H1 (cell line): ENCODE results near the gene LBX1. TPM values are rescaled to one million over a fixed set of nuclear protein-coding genes. Genes with fewer than 3 reads are reported as not detected.

Source experiments
- CTCF ChIA-PET: fragments of 300-600 bp; sonication (Branson Sonifier 250); formaldehyde crosslinking; loops from one replicate; lab custom pipeline; 2021; ENCODE audit not compliant: partially characterized antibody; lab: Charles Lee
- POLR2A ChIA-PET: fragments of 300-600 bp; sonication (Branson Sonifier 250); formaldehyde crosslinking; loops from one replicate; lab custom pipeline; 2021; ENCODE audit warnings: inconsistent platforms; ENCODE audit not compliant: partially characterized antibody; lab: Charles Lee
- DNase-seq, 2 experiments: peaks; one replicate each; pipeline versions ENCODE4 v3.0.0 to v3.0.0-alpha.2; 2010 to 2022; ENCODE audit warnings: low spot score in 2 of 2, low read depth in 1 of 2, mixed read lengths in 1 of 2
- FAIRE-seq: peaks from 2 replicates; lab custom pipeline; 2011; peaks lifted over from hg19 to GRCh38; lab: Jason Lieb, UNC
- H2AFZ ChIP-seq: 2 replicates; pipeline ENCODE4 v1.8.1; 2012; ENCODE audit warnings: low read length, inconsistent platforms
- H2AK5ac ChIP-seq: 2 replicates; pipeline ENCODE4 v1.6.1; 2013; ENCODE audit warnings: low read depth, low read length
- H2BK120ac ChIP-seq: replicated peaks from 2 replicates; pipeline ENCODE3; 2013; ENCODE audit warnings: low read depth, low read length, inconsistent platforms
- H2BK12ac ChIP-seq: 2 replicates; pipeline ENCODE4 v1.6.1; 2013; ENCODE audit warnings: low read depth, low read length
- H2BK15ac ChIP-seq: 2 replicates; pipeline ENCODE4 v1.6.1; 2013; ENCODE audit warnings: low read length
- H2BK20ac ChIP-seq: 2 replicates; pipeline ENCODE4 v1.6.1; 2013; ENCODE audit warnings: low read length
- H2BK5ac ChIP-seq: 2 replicates; pipeline ENCODE4 v1.6.1; 2013; ENCODE audit warnings: low read depth, low read length
- H3K14ac ChIP-seq: 2 replicates; pipeline ENCODE4 v1.6.1; 2013; ENCODE audit warnings: inconsistent platforms; ENCODE audit not compliant: insufficient read length
- H3K18ac ChIP-seq: 2 replicates; pipeline ENCODE4 v1.6.1; 2013; ENCODE audit warnings: low read length; ENCODE audit errors: extremely low read depth
- H3K23ac ChIP-seq: 2 replicates; pipeline ENCODE4 v1.6.1; 2013; ENCODE audit warnings: inconsistent platforms; ENCODE audit not compliant: insufficient read length
- H3K23me2 ChIP-seq: 2 replicates; pipeline ENCODE4 v1.6.1; 2013; ENCODE audit warnings: low read depth, low read length
- H3K27ac ChIP-seq: 2 replicates; pipeline ENCODE4 v1.6.1; 2011; ENCODE audit warnings: low read depth, low read length, inconsistent platforms
- H3K27me3 ChIP-seq, 4 experiments: replicated peaks in 1 of 4; 1 replicate in 1 of 4; 2 replicates in 3 of 4; pipeline versions ENCODE4 v1.6.1 to v1.8.1; 2011 to 2013; ENCODE audit warnings: low read length in 3 of 4, mild to moderate bottlenecking in 3 of 4, inconsistent platforms in 2 of 4, mixed read lengths in 2 of 4, moderate library complexity in 1 of 4; ENCODE audit not compliant: control insufficient read depth in 3 of 4, insufficient read depth in 3 of 4; ENCODE audit errors: extremely low read depth in 1 of 4
- H3K36me3 ChIP-seq, 4 experiments: 2 replicates each; pipeline versions ENCODE4 v1.6.1 to v1.8.1; 2011 to 2013; ENCODE audit warnings: mild to moderate bottlenecking in 4 of 4, low read length in 3 of 4, moderate library complexity in 2 of 4, control low read depth in 1 of 4, inconsistent platforms in 1 of 4; ENCODE audit not compliant: insufficient read depth in 4 of 4, control insufficient read depth in 2 of 4
- H3K4ac ChIP-seq: replicated peaks from 2 replicates; pipeline ENCODE3; 2013; ENCODE audit warnings: low read length, low read depth, mixed read lengths, inconsistent platforms; ENCODE audit not compliant: insufficient read length
- H3K4me1 ChIP-seq, 4 experiments: replicated peaks in 1 of 4; 1 replicate in 1 of 4; 2 replicates in 3 of 4; pipeline versions ENCODE4 v1.6.1 to v1.8.1; 2011 to 2013; ENCODE audit warnings: low read length in 3 of 4, inconsistent platforms in 2 of 4, mixed read lengths in 1 of 4; ENCODE audit not compliant: insufficient read depth in 4 of 4, control insufficient read depth in 3 of 4
- H3K4me2 ChIP-seq, 2 experiments: 2 replicates each; pipeline versions ENCODE4 v1.6.1 to v1.8.1; 2011 to 2013; ENCODE audit warnings: low read depth in 2 of 2, low read length in 2 of 2, control low read depth in 1 of 2, inconsistent platforms in 1 of 2, mild to moderate bottlenecking in 1 of 2; ENCODE audit not compliant: insufficient read depth in 1 of 2
- H3K4me3 ChIP-seq, 4 experiments: fragments of 200-600, 300-600 bp in 1 of 4; sonication (generic), shearing (Covaris generic), sonication (Bioruptor Twin) in 1 of 4; 2 replicates each; pipeline versions ENCODE4 v1.5.1 to v1.8.1; 2011 to 2016; ENCODE audit warnings: low read length in 4 of 4, low read depth in 3 of 4, control low read depth in 2 of 4, inconsistent platforms in 2 of 4, mild to moderate bottlenecking in 2 of 4, mixed read lengths in 1 of 4, moderate library complexity in 1 of 4; ENCODE audit not compliant: insufficient read depth in 2 of 4; ENCODE audit errors: extremely low read depth in 1 of 4
- H3K56ac ChIP-seq: replicated peaks from 2 replicates; pipeline ENCODE3; 2013; ENCODE audit warnings: low read depth, mild to moderate bottlenecking, mixed read lengths, low read length, inconsistent platforms; ENCODE audit not compliant: insufficient read length
- H3K79me1 ChIP-seq: 2 replicates; pipeline ENCODE4 v1.6.1; 2013; ENCODE audit warnings: low read depth, low read length, control low read depth
- H3K79me2 ChIP-seq, 2 experiments: 2 replicates each; pipeline versions ENCODE4 v1.6.1 to v1.8.1; 2012 to 2013; ENCODE audit warnings: low read length in 2 of 2, mild to moderate bottlenecking in 2 of 2, inconsistent platforms in 1 of 2; ENCODE audit not compliant: insufficient read depth in 2 of 2, control insufficient read depth in 1 of 2
- H3K9ac ChIP-seq, 4 experiments: replicated peaks in 1 of 4; 1 replicate in 1 of 4; 2 replicates in 3 of 4; pipeline versions ENCODE4 v1.6.1 to v1.8.1; 2011 to 2013; ENCODE audit warnings: low read depth in 3 of 4, low read length in 3 of 4, control low read depth in 2 of 4, mild to moderate bottlenecking in 2 of 4, moderate library complexity in 2 of 4, inconsistent platforms in 1 of 4; ENCODE audit errors: extremely low read depth in 1 of 4
- H3K9me3 ChIP-seq, 2 experiments: 2 replicates each; pipeline versions ENCODE4 v1.6.1 to v1.8.1; 2012 to 2013; ENCODE audit warnings: mild to moderate bottlenecking in 2 of 2, moderate library complexity in 2 of 2, control low read depth in 1 of 2, inconsistent platforms in 1 of 2, low read depth in 1 of 2, low read length in 1 of 2, mixed read lengths in 1 of 2; ENCODE audit not compliant: insufficient read depth in 2 of 2
- H4K20me1 ChIP-seq, 2 experiments: replicated peaks in 1 of 2; 2 replicates each; pipeline versions ENCODE3 to v1.8.1; 2011 to 2013; ENCODE audit warnings: inconsistent platforms in 2 of 2, low read length in 2 of 2, mild to moderate bottlenecking in 1 of 2; ENCODE audit not compliant: insufficient read depth in 2 of 2, control insufficient read depth in 1 of 2
- H4K5ac ChIP-seq: 2 replicates; pipeline ENCODE4 v1.6.1; 2013; ENCODE audit warnings: low read length, low read depth, mixed read lengths, inconsistent platforms; ENCODE audit not compliant: insufficient read length
- H4K8ac ChIP-seq: 2 replicates; pipeline ENCODE4 v1.8.0; 2013; ENCODE audit warnings: mild to moderate bottlenecking, moderate library complexity, low read length, inconsistent platforms; ENCODE audit not compliant: insufficient read depth; ENCODE audit errors: extremely low read depth
- H4K91ac ChIP-seq: replicated peaks from 2 replicates; pipeline ENCODE3; 2013; ENCODE audit warnings: low read length, mixed read lengths, inconsistent platforms; ENCODE audit not compliant: insufficient read length
- BRCA1 ChIP-seq: IDR thresholded peaks from 2 replicates; pipeline ENCODE4 v1.6.1; 2012; ENCODE audit warnings: low read depth, low read length, improper control_type of control experiment
- CBX5 ChIP-seq: fragments of 300-800, 300-1000 bp; sonication (generic); IDR thresholded peaks from 2 replicates; pipeline ENCODE4 v1.7.1; 2016; ENCODE audit warnings: antibody characterized with exemption, low read length, low read depth
- CEBPB ChIP-seq: IDR thresholded peaks from 2 replicates; pipeline ENCODE4 v1.6.1; 2012; ENCODE audit warnings: low read depth, low read length
- E2F6 ChIP-seq: IDR thresholded peaks from 2 replicates; pipeline ENCODE4 v1.6.1; 2012; ENCODE audit warnings: inconsistent platforms
- EZH2 ChIP-seq: fragments of 200-600 bp; sonication (generic); IDR thresholded peaks from 2 replicates; pipeline ENCODE4 v1.7.1; 2012; ENCODE audit warnings: low read depth, mild to moderate bottlenecking, moderate library complexity, low read length, inconsistent platforms; ENCODE audit not compliant: severe bottlenecking
- FOSL1 ChIP-seq: IDR thresholded peaks from 2 replicates; pipeline ENCODE4 v1.6.1; 2011; ENCODE audit warnings: mild to moderate bottlenecking, low read depth, low read length, moderate library complexity; ENCODE audit not compliant: insufficient read depth
- GABPA ChIP-seq: IDR thresholded peaks from 2 replicates; pipeline ENCODE4 v1.6.1; 2011; ENCODE audit warnings: mild to moderate bottlenecking, low read length, moderate library complexity, borderline replicate concordance; ENCODE audit not compliant: insufficient read depth
- KDM1A ChIP-seq: fragments of 200-600, 300-600 bp; sonication (generic); IDR thresholded peaks from 2 replicates; pipeline ENCODE4 v1.7.1; 2016; ENCODE audit warnings: mild to moderate bottlenecking, low read length, borderline replicate concordance
- RNF2 ChIP-seq: fragments of 200-900, 300-1000 bp; sonication (generic); IDR thresholded peaks from 2 replicates; pipeline ENCODE4 v1.7.1; 2016; ENCODE audit warnings: borderline replicate concordance, low read depth, mild to moderate bottlenecking, antibody characterized with exemption, low read length; ENCODE audit not compliant: poor library complexity, severe bottlenecking; ENCODE audit errors: missing control alignments
- RXRA ChIP-seq: IDR thresholded peaks from 2 replicates; pipeline ENCODE4 v1.6.1; 2011; ENCODE audit warnings: low read depth, mild to moderate bottlenecking, low read length, moderate library complexity; ENCODE audit not compliant: insufficient read depth
- TBP ChIP-seq: IDR thresholded peaks from 2 replicates; pipeline ENCODE4 v1.6.1; 2011; ENCODE audit warnings: low read depth, low read length, improper control_type of control experiment
- TEAD4 ChIP-seq: IDR thresholded peaks from 2 replicates; pipeline ENCODE4 v1.6.1; 2012; ENCODE audit warnings: low read depth, low read length, inconsistent platforms, mixed read lengths
- YY1 ChIP-seq: IDR thresholded peaks from 2 replicates; pipeline ENCODE4 v1.6.1; 2011; ENCODE audit warnings: low read depth, mild to moderate bottlenecking, low read length
- WGBS, 2 experiments: shearing (Covaris generic) in 1 of 2; methylation state at CpG; one replicate each; pipeline versions ENCODE4 v1.1.6 to v1.1.7; 2013 to 2015; ENCODE audit warnings: low lambda C conversion rate in 2 of 2, mixed read lengths in 2 of 2, inconsistent platforms in 1 of 2, low coverage in 1 of 2, missing lambda C conversion rate in 1 of 2; ENCODE audit not compliant: insufficient replicate concordance in 2 of 2, insufficient coverage in 1 of 2, insufficient read length in 1 of 2; ENCODE audit errors: extremely low coverage in 1 of 2, missing lambda C conversion rate in 1 of 2; 5-methylcytosine and 5-hydroxymethylcytosine counted together
- polyA plus RNA-seq, 7 experiments: library from polyadenylated mRNA; depleted of rRNA in 3 of 7; stranded (reverse) in 5 of 7; unstranded in 2 of 7; fragments of >200 nt in 5 of 7; fragments of 200-250 nt in 2 of 7; gene quantifications; 1 replicate in 5 of 7; 2 replicates in 1 of 7; 4 replicates in 1 of 7; pipeline versions ENCODE4 v1.2.1 to v1.2.3, GENCODE V29; 2011 to 2013; ENCODE audit warnings: missing spikeins in 2 of 7, mixed read lengths in 2 of 7
- total RNA-seq: library from RNA; stranded (reverse); fragmentation: NEBNext Ultra II Directional; extraction: Animal tissue kit (Norgen Biotek cat#: 25700); gene quantifications from 2 replicates; pipeline ENCODE4 v1.2.1, GENCODE V29; 2021

Gene LBX1
- total and polyA plus RNA-seq, 2 of the 8 experiments (the other 6 are each of a cell fraction or from before 2014, with no cell fraction given), result not detected

- Histone ChIP-seq H3K9me3 (no peaks in the 10 kb centered on the region), H3K79me1 (no peaks in the 10 kb centered on the region), H4K20me1 (peaks cover 0 to 1% of the 10 kb centered on the region in 2 experiments), H3K27me3 (peaks cover 0 to 15% (median 11%) of the 10 kb centered on the region in 4 experiments; a peak in 5 of 7 replicates), H3K23me2 (no peaks in the 10 kb centered on the region), H3K9ac (no peak overlapping the region), H3K18ac (no peak overlapping the region), H4K8ac (no peak overlapping the region), H3K14ac (no peak overlapping the region), H3K4me2 (no peak overlapping the region), H3K4me1 (no peaks in the 10 kb centered on the region), H2BK15ac (no peak overlapping the region), H2BK20ac (no peak overlapping the region), H4K91ac (no peak overlapping the region), H2BK120ac (no peak overlapping the region), H3K56ac (no peak overlapping the region), H3K4me3 (no peak overlapping the region), H2AK5ac (no peak overlapping the region), H3K79me2 (no peaks in the 10 kb centered on the region), H2BK12ac (no peak overlapping the region), H2AFZ (no peak overlapping the region), H2BK5ac (no peak overlapping the region), H3K23ac (no peak overlapping the region), H4K5ac (no peak overlapping the region), H3K36me3 (no peaks in the 10 kb centered on the region), H3K27ac (no peak overlapping the region), H3K4ac (no peak overlapping the region)
- FAIRE-seq (no peak), DNase-seq (no peak)
- ChIA-PET POLR2A (no interaction called here), CTCF (interaction anchor here (1.0 to 13.7 kb wide), 2 partner anchors 80 to 361 kb away, joined by 4 to 266 read pairs; no protein-coding TSS in a partner anchor)
- 93% methylated on average over 5 of the region's 5 CpGs; no CpG with 5 or more reads in 1 of the 2 experiments for WGBS, 2 experiments
- TF ChIP-seq YY1 (no peak), TBP (no peak), KDM1A (no peak), EZH2 (no peak), RXRA (no peak), BRCA1 (no peak), GABPA (no peak), E2F6 (no peak), RNF2 (no peak), TEAD4 (no peak), FOSL1 (no peak), CBX5 (no peak), CEBPB (no peak)
These were observed 20.7 kb downstream of the LBX1 start for GRCh38 chr10:101208543-101208942.
